SU-DHL-6 (cell line): Measurements from ENCODE around the gene ZNF580.

Experiments used
- H2AFZ ChIP-seq: fragments of 200-600 bp; sonication (generic); 2 replicates; pipeline ENCODE4 v1.6.1; 2014; ENCODE audit warnings: low read depth, mild to moderate bottlenecking, moderate library complexity, mixed read lengths, antibody characterized with exemption, low read length; ENCODE audit not compliant: severe bottlenecking
- H3F3A ChIP-seq: fragments of 200-600 bp; shearing (Covaris generic); 2 replicates; pipeline ENCODE4 v1.6.0; 2016; ENCODE audit warnings: antibody characterized with exemption, mild to moderate bottlenecking; ENCODE audit not compliant: insufficient read depth
- H3K27ac ChIP-seq: fragments of 200-600 bp; sonication (generic); 2 replicates; pipeline ENCODE4 v1.5.1; 2016; ENCODE audit warnings: low read depth, mild to moderate bottlenecking, low read length, moderate library complexity, mixed read lengths
- H3K27me3 ChIP-seq: fragments of 200-600 bp; sonication (generic), shearing (Covaris generic); 2 replicates; pipeline ENCODE4 v1.6.0; 2014; ENCODE audit warnings: mild to moderate bottlenecking, low read length
- H3K36me3 ChIP-seq: fragments of 200-600 bp; sonication (generic); 2 replicates; pipeline ENCODE4 v1.6.1; 2014; ENCODE audit warnings: mild to moderate bottlenecking, low read length, mixed read lengths
- H3K4me2 ChIP-seq: fragments of 300-600, 200-600 bp; shearing (Covaris generic), sonication (generic); 2 replicates; pipeline ENCODE4 v1.6.0; 2014; ENCODE audit warnings: low read length, low read depth, mild to moderate bottlenecking; ENCODE audit not compliant: poor library complexity, severe bottlenecking
- H3K4me3 ChIP-seq: fragments of 200-600 bp; sonication (generic); 2 replicates; pipeline ENCODE4 v1.5.1; 2014; ENCODE audit warnings: antibody characterized with exemption, low read length, mild to moderate bottlenecking, mixed read lengths; ENCODE audit not compliant: insufficient read depth, poor library complexity, severe bottlenecking
- H3K79me2 ChIP-seq: fragments of 200-600 bp; sonication (generic); 2 replicates; pipeline ENCODE4 v1.6.1; 2014; ENCODE audit warnings: mild to moderate bottlenecking, low read length, moderate library complexity; ENCODE audit not compliant: insufficient read depth
- H3K9ac ChIP-seq: fragments of 200-600 bp; sonication (generic); 2 replicates; pipeline ENCODE4 v1.7.0; 2014; ENCODE audit warnings: mild to moderate bottlenecking, low read length
- H3K9me2 ChIP-seq: fragments of 200-600 bp; sonication (generic); replicated peaks from 2 replicates; pipeline ENCODE4 v1.6.1; 2014; ENCODE audit warnings: low read length; ENCODE audit not compliant: insufficient read depth
- H3K9me3 ChIP-seq: fragments of 200-600 bp; sonication (generic); 2 replicates; pipeline ENCODE4 v1.6.1; 2014; ENCODE audit warnings: low read length, mixed read lengths; ENCODE audit not compliant: insufficient read depth
- H4K20me1 ChIP-seq: fragments of 200-600 bp; sonication (generic); 2 replicates; pipeline ENCODE4 v1.6.1; 2014; ENCODE audit warnings: low read depth, mild to moderate bottlenecking, antibody characterized with exemption, low read length, moderate library complexity, mixed read lengths
- EZH2phosphoT487 ChIP-seq: fragments of 200-600 bp; sonication (generic), shearing (Covaris generic); conservative IDR thresholded peaks from 2 replicates; pipeline ENCODE4 v1.6.1; 2018; ENCODE audit warnings: mild to moderate bottlenecking, antibody characterized with exemption, low read length, moderate library complexity, mixed read lengths
- TF ChIP-seq, protein P1 (sequence below): fragments of 200-600 bp; sonication (generic); IDR thresholded peaks from one replicate; pipeline ENCODE4 v1.5.1; 2017; ENCODE audit warnings: antibody characterized with exemption, mild to moderate bottlenecking, low read length, moderate library complexity; ENCODE audit not compliant: insufficient read depth, poor library complexity, severe bottlenecking

Gene ZNF580

DNA sequence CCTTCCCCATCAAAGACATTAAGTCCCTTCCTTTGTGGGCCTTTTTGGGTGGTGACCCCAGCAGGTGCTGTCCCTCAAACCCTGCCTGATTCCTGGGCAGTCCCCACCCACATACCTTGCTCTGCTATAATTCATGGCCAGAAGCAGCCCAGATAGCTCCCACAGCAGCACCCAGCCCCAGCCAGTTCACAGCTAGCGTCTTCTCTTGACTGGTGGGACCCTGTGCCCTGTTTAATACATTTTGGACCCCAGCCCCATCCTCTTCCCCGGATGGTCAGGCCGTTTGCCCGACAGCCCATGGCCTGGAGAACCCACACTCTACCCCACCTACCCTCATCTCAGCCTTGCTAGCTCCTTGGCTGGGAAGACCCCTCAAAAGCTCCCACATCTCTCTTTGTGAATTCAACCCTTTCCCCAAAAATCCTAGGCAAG, 9.3 kb downstream of the ZNF580 start:
- H3K27me3 ChIP-seq = no peaks in the 10 kb centered on the region
- H3K9me2 ChIP-seq = no peaks in the 10 kb centered on the region
- H3K36me3 ChIP-seq = no peaks in the 10 kb centered on the region
- H4K20me1 ChIP-seq = no peaks in the 10 kb centered on the region
- no peak overlapping the region for H3K9ac ChIP-seq
- H3F3A ChIP-seq = peaks cover 20% of the 10 kb centered on the region
- no peak overlapping the region for H3K4me2 ChIP-seq
- H3K79me2 ChIP-seq = peaks cover 8% of the 10 kb centered on the region
- H3K4me3 ChIP-seq = no peak overlapping the region
- no peak overlapping the region for H2AFZ ChIP-seq
- TF ChIP-seq, protein P1, sequence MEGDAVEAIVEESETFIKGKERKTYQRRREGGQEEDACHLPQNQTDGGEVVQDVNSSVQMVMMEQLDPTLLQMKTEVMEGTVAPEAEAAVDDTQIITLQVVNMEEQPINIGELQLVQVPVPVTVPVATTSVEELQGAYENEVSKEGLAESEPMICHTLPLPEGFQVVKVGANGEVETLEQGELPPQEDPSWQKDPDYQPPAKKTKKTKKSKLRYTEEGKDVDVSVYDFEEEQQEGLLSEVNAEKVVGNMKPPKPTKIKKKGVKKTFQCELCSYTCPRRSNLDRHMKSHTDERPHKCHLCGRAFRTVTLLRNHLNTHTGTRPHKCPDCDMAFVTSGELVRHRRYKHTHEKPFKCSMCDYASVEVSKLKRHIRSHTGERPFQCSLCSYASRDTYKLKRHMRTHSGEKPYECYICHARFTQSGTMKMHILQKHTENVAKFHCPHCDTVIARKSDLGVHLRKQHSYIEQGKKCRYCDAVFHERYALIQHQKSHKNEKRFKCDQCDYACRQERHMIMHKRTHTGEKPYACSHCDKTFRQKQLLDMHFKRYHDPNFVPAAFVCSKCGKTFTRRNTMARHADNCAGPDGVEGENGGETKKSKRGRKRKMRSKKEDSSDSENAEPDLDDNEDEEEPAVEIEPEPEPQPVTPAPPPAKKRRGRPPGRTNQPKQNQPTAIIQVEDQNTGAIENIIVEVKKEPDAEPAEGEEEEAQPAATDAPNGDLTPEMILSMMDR = no peak
- TF ChIP-seq EZH2phosphoT487 = no peak
- H3K27ac ChIP-seq = peak overlapping the region; percentile 95; the same call in 1 of the 2 replicates
- no peaks in the 10 kb centered on the region for H3K9me3 ChIP-seq

DNA sequence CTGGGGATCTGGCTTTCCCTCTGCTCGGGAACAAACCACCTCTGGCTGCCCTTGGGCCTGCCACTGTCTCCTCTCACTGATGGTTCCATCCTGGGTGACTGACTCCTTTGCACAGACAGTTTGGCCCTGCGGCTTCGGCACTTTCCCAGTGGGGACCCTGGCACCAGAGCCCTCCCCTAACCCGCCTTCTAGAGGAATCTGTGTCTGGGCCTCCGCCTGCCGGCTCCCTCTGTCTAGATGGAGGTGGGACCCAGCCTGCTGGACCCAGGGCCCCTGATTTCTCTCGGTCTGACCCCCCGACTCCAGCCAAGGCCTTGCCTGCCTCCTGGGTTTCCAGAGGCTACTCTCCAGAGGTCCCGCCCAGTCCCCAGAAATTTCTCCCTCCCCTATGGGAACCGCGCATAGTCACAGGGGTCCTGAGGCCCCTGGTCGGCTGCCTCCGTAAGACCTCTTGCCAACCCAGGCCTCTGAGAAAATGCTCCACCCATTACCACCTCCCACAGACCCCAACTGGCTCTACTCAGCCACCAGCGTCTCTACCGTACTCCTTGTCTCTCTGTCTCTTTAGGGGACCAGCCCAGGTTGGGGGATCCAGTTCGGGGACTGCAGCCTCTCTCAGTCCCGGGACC, 9.9 kb downstream of the ZNF580 start:
- no peak overlapping the region for H3K9ac ChIP-seq
- H3K27ac ChIP-seq = no peak overlapping the region

DNA sequence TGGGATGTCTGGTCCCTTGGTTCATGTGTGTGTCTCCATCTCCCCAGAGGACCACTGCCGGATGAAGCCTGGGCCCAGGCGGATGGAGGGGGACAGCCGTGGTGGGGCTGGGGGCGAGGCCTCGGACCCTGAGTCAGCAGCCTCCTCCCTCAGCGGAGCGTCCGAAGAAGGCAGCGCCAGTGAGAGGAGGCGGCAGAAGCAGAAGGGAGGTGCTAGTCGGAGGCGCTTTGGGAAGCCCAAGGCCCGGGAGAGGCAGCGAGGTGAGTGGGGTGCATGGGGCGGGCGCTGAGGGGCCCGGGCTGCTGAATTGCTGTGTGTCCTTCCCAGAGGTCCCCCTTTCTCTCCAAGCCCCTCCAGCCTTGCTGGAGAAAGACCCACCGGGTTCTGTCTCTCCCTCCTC, 10.4 kb downstream of the ZNF580 start:
- H3K9me3 ChIP-seq = no peaks in the 10 kb centered on the region
- H3K4me3 ChIP-seq = no peak overlapping the region
- no peak overlapping the region for H3K27ac ChIP-seq
- TF ChIP-seq, protein P1 = no peak
- TF ChIP-seq EZH2phosphoT487 = no peak
- peaks cover 14% of the 10 kb centered on the region for H3F3A ChIP-seq
- no peak overlapping the region for H3K9ac ChIP-seq
- H3K36me3 ChIP-seq = peaks cover 6% of the 10 kb centered on the region; the same call in 1 of the 2 replicates
- H3K79me2 ChIP-seq = peaks cover 10% of the 10 kb centered on the region
- no peaks in the 10 kb centered on the region for H3K9me2 ChIP-seq
- H4K20me1 ChIP-seq = no peaks in the 10 kb centered on the region
- H3K4me2 ChIP-seq = no peak overlapping the region
- H2AFZ ChIP-seq = no peak overlapping the region
- H3K27me3 ChIP-seq = no peaks in the 10 kb centered on the region

More for the DNA sequence above, 9.9 kb downstream of the ZNF580 start:
- H2AFZ ChIP-seq = no peak overlapping the region
- peaks cover 1% of the 10 kb centered on the region; the same call in 1 of the 2 replicates for H3K36me3 ChIP-seq
- H3K4me2 ChIP-seq = no peak overlapping the region
- H3K9me2 ChIP-seq = no peaks in the 10 kb centered on the region
- no peaks in the 10 kb centered on the region for H3K27me3 ChIP-seq
- no peak for TF ChIP-seq EZH2phosphoT487
- TF ChIP-seq, protein P1 = no peak
- peaks cover 14% of the 10 kb centered on the region for H3F3A ChIP-seq
- peaks cover 7% of the 10 kb centered on the region for H3K79me2 ChIP-seq
- H3K4me3 ChIP-seq = no peak overlapping the region
- H3K9me3 ChIP-seq = no peaks in the 10 kb centered on the region
- H4K20me1 ChIP-seq = no peaks in the 10 kb centered on the region
